ENCODE results near the gene MYH6. TPM values are rescaled to one million over a fixed set of nuclear protein-coding genes. Genes with fewer than 3 reads are reported as not detected.

Gene MYH6
- total RNA-seq, 1 experiment from 2014 or later: 0.07 TPM

GRCh38 chr14:23435543-23436326 lies 27.7 kb upstream of the MYH6 start, which contains the start of gene MYH7:
TSS of gene MYH7 (minus strand) at chr14:23435660. CDS start at chr14:23433732, 1,928 bp downstream.
- H4K5ac ChIP-seq (ENCODE audit: insufficient read length, low read depth, low read length): no peak within 1 kb of the TSS
- no peak within 1 kb of the TSS for H2BK12ac ChIP-seq (ENCODE audit: insufficient read length, low read depth, low read length)
- no peak within 1 kb of the TSS for H3T11ph ChIP-seq (ENCODE audit: low read length)
- H3K14ac ChIP-seq (ENCODE audit: insufficient read depth, low read length): no peak within 1 kb of the TSS
- no peak within 1 kb of the TSS for H4K8ac ChIP-seq (replicated peaks; ENCODE audit: insufficient read length, low read depth, low read length)
- peak; percentile 21 for DNase-seq
- TF ChIP-seq, protein P1, sequence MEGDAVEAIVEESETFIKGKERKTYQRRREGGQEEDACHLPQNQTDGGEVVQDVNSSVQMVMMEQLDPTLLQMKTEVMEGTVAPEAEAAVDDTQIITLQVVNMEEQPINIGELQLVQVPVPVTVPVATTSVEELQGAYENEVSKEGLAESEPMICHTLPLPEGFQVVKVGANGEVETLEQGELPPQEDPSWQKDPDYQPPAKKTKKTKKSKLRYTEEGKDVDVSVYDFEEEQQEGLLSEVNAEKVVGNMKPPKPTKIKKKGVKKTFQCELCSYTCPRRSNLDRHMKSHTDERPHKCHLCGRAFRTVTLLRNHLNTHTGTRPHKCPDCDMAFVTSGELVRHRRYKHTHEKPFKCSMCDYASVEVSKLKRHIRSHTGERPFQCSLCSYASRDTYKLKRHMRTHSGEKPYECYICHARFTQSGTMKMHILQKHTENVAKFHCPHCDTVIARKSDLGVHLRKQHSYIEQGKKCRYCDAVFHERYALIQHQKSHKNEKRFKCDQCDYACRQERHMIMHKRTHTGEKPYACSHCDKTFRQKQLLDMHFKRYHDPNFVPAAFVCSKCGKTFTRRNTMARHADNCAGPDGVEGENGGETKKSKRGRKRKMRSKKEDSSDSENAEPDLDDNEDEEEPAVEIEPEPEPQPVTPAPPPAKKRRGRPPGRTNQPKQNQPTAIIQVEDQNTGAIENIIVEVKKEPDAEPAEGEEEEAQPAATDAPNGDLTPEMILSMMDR (conservative IDR thresholded peaks at IDR 0.05): no peak
- H3K27me3 ChIP-seq (ENCODE audit: insufficient read depth, low read length): no peaks in the 10 kb centered on the region; the same call in 1 of the 2 replicates
- H2BK15ac ChIP-seq (ENCODE audit: low read depth, low read length): no peak within 1 kb of the TSS
- H3K4ac ChIP-seq (ENCODE audit: low read depth, low read length): no peak within 1 kb of the TSS
- no peak within 1 kb of the TSS for H2BK120ac ChIP-seq (ENCODE audit: low read depth, low read length, poor library complexity, severe bottlenecking)
- H3K27ac Mint-ChIP-seq: peak within 1 kb of the TSS in 1 of 3 experiments; percentile 50; a peak in 1 of 7 replicates
- no peak within 1 kb of the TSS for H3K4me2 ChIP-seq (ENCODE audit: insufficient read depth, insufficient read length, low read length)
- H3K4me3 Mint-ChIP-seq: no peak within 1 kb of the TSS
- H3K4me1 Mint-ChIP-seq: peaks cover 29 to 37% of the 10 kb centered on the region in 2 experiments
- H4K91ac ChIP-seq (ENCODE audit: insufficient read length, low read depth, low read length): no peak within 1 kb of the TSS
- H3K27me3 Mint-ChIP-seq (ENCODE audit: low read depth): peaks cover 54% of the 10 kb centered on the region
- no peak within 1 kb of the TSS for H3K56ac ChIP-seq (ENCODE audit: insufficient read length, low read depth, low read length)
- H3K27ac ChIP-seq (ENCODE audit: insufficient read length, low read depth, low read length): no peak within 1 kb of the TSS
- no peaks in the 10 kb centered on the region for H3K79me2 ChIP-seq (ENCODE audit: insufficient read depth, low read length)
- H2AK5ac ChIP-seq (ENCODE audit: insufficient read length, low read length): no peak within 1 kb of the TSS
- H2BK20ac ChIP-seq (ENCODE audit: low read depth, low read length, poor library complexity, severe bottlenecking): no peak within 1 kb of the TSS
- H3K23me2 ChIP-seq (ENCODE audit: insufficient read length, low read depth, low read length, poor library complexity, severe bottlenecking): peaks cover 2% of the 10 kb centered on the region
- H3K9ac ChIP-seq (ENCODE audit: extremely low read depth, insufficient read length, low read length): no peak within 1 kb of the TSS
- no peaks in the 10 kb centered on the region for H3K79me1 ChIP-seq (ENCODE audit: insufficient read depth, low read depth, low read length, poor library complexity, severe bottlenecking)
- H3K9me3 ChIP-seq (ENCODE audit: control insufficient read depth, low read depth, low read length): no peaks in the 10 kb centered on the region
- no peaks in the 10 kb centered on the region for H4K20me1 ChIP-seq (ENCODE audit: control insufficient read depth, insufficient read depth, insufficient read length)
- H2BK5ac ChIP-seq (ENCODE audit: insufficient read length, low read length): no peak within 1 kb of the TSS
- no peaks in the 10 kb centered on the region for H3K36me3 Mint-ChIP-seq (ENCODE audit: insufficient read depth in 1 of 3, low read depth in 3 of 3)
- H3K4me1 ChIP-seq (ENCODE audit: insufficient read depth, low read length): no peaks in the 10 kb centered on the region
- no peaks in the 10 kb centered on the region; a peak in 1 of 5 replicates for H3K9me3 Mint-ChIP-seq
- no CpG with 5 or more reads among the region's 10 CpGs for WGBS (ENCODE audit: extremely low coverage, insufficient read length, low lambda C conversion rate)
- no peak within 1 kb of the TSS for H3K18ac ChIP-seq (ENCODE audit: insufficient read length, low read depth, low read length)
- H2AFZ ChIP-seq (ENCODE audit: low read length): no peak within 1 kb of the TSS
- H3K23ac ChIP-seq (ENCODE audit: insufficient read length, low read depth, low read length): no peak within 1 kb of the TSS
